ENCODE measurements around the gene ZNF778.

- TF ChIP-seq HDAC2 (IDR thresholded peaks at IDR 0.05; ENCODE audit: borderline replicate concordance in 1 of 2, low read depth in 2 of 2, low read length in 2 of 2) (no peak), SIX5 (IDR thresholded peaks at IDR 0.05; ENCODE audit: low read depth, low read length) (no peak), POLR2A (IDR thresholded peaks at IDR 0.05; ENCODE audit: control extremely low read depth in 1 of 2, low read depth in 2 of 2, low read length in 2 of 2) (no peak), CTCF (IDR thresholded peaks at IDR 0.05; ENCODE audit: control extremely low read depth in 1 of 3, insufficient read depth in 1 of 3, low read depth in 1 of 3, low read length in 3 of 3) (no peak), EZH2 (IDR thresholded peaks at IDR 0.05; ENCODE audit: low read depth, low read length, severe bottlenecking) (no peak), EP300 (IDR thresholded peaks at IDR 0.05; ENCODE audit: borderline replicate concordance in 1 of 2, low read depth in 2 of 2, low read length in 2 of 2) (no peak), TAF1 (IDR thresholded peaks at IDR 0.05; ENCODE audit: low read depth, low read length) (no peak), EGR1 (IDR thresholded peaks at IDR 0.05; ENCODE audit: borderline replicate concordance, low read depth, low read length) (no peak), CEBPB (IDR thresholded peaks at IDR 0.05; ENCODE audit: low read depth, low read length) (no peak), TCF12 (IDR thresholded peaks at IDR 0.05; ENCODE audit: low read depth, low read length) (no peak), RXRA (IDR thresholded peaks at IDR 0.05; ENCODE audit: insufficient read depth, low read depth, low read length) (no peak), FOSL1 (IDR thresholded peaks at IDR 0.05; ENCODE audit: insufficient read depth, low read depth, low read length) (no peak), KDM1A (IDR thresholded peaks at IDR 0.05; ENCODE audit: borderline replicate concordance, low read length) (no peak)
- TF ChIP-seq, protein P1, sequence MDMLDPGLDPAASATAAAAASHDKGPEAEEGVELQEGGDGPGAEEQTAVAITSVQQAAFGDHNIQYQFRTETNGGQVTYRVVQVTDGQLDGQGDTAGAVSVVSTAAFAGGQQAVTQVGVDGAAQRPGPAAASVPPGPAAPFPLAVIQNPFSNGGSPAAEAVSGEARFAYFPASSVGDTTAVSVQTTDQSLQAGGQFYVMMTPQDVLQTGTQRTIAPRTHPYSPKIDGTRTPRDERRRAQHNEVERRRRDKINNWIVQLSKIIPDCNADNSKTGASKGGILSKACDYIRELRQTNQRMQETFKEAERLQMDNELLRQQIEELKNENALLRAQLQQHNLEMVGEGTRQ (IDR thresholded peaks at IDR 0.05; ENCODE audit: low read length): no peak
Observed at GRCh38 chr16:89195521-89196171, 21.9 kb upstream of the ZNF778 start.
